OCI-LY7 (cell line): Measurements from ENCODE around the gene SIRPA.

ENCODE experiments used
- EZH2phosphoT487 ChIP-seq: fragments of 200-600 bp; sonication (generic); IDR thresholded peaks from 2 replicates; pipeline ENCODE4 v1.6.1; 2018; ENCODE audit warnings: low read depth, borderline replicate concordance, mild to moderate bottlenecking, mixed run types, antibody characterized with exemption, low read length, moderate library complexity, mixed read lengths
- TF ChIP-seq, protein P1 (sequence below): fragments of 200-600 bp; sonication (generic); conservative IDR thresholded peaks from 2 replicates; pipeline ENCODE4 v1.5.1; 2014; ENCODE audit warnings: mild to moderate bottlenecking, antibody characterized with exemption, low read length, moderate library complexity, mixed read lengths

DNA sequence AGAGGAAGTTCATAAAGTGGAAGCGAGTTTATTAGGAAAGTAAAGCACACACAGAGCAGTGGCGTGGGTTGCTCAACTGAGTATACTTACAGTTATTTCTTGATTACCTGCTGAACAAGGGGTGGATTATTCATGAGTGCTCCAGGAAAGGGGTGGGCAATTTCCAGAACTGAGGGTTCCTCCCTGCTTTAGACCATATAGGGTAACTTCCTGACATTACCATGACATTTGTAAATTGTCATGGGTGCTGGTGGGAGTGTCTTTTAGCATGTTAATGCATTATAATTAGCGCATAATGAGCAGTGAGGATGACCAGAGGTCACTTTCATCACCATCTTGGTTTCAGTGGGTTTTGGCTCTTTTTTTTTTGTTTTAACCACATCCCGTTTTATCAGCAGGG lies 68.9 kb downstream of the SIRPA start:
- TF ChIP-seq, protein P1, sequence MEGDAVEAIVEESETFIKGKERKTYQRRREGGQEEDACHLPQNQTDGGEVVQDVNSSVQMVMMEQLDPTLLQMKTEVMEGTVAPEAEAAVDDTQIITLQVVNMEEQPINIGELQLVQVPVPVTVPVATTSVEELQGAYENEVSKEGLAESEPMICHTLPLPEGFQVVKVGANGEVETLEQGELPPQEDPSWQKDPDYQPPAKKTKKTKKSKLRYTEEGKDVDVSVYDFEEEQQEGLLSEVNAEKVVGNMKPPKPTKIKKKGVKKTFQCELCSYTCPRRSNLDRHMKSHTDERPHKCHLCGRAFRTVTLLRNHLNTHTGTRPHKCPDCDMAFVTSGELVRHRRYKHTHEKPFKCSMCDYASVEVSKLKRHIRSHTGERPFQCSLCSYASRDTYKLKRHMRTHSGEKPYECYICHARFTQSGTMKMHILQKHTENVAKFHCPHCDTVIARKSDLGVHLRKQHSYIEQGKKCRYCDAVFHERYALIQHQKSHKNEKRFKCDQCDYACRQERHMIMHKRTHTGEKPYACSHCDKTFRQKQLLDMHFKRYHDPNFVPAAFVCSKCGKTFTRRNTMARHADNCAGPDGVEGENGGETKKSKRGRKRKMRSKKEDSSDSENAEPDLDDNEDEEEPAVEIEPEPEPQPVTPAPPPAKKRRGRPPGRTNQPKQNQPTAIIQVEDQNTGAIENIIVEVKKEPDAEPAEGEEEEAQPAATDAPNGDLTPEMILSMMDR = no peak
- no peak for TF ChIP-seq EZH2phosphoT487
